HG03064 (cell line): ENCODE data around the gene NTNG1.

Experiments used
- ATAC-seq: cut with Tn5 transposase; IDR thresholded peaks from one replicate; pipeline ENCODE4 v1.9.1; 2021; ENCODE audit warnings: low read depth; ENCODE audit not compliant: unreplicated experiment

The NTNG1 gene

DNA sequence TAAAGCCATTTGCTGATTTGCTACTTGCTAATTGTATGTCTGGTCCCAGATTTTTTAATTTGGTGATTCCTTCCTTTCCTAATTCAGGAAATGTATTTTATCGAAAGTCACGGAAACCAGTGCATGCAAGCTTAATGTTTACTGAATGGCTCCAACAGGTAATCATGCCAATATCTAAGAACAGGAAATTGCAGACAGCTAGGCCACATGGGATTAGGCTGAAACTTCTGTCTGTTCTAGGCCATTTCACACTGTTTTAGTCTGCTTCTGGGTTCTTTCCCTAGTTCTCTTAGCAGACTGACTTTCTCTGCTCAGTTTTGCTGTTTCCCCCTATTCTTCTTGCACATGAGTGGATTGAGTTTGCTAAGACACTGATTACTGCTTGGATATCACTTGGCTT is 111.4 kb downstream of the NTNG1 start:
- ATAC-seq = no peak

DNA sequence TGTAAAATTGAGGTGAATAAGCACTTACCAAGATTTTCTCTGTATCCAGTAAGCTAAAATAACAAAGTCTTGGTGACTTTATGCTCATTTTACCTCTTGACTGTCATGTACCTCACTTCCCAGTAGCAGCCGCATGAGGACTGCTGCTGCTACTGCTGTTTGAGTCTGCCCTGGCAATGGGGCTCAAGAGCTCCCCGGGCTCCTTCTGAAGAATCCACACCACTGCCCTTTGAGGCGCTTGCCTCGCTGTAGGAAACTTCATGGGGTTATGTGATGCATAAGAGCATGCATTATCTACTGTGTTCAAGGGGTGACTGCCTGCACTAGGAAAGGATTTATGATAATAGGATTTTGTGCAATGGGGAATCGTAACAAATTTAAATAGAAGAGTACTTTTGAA is 113.5 kb downstream of the NTNG1 start:
- ATAC-seq = no peak

DNA sequence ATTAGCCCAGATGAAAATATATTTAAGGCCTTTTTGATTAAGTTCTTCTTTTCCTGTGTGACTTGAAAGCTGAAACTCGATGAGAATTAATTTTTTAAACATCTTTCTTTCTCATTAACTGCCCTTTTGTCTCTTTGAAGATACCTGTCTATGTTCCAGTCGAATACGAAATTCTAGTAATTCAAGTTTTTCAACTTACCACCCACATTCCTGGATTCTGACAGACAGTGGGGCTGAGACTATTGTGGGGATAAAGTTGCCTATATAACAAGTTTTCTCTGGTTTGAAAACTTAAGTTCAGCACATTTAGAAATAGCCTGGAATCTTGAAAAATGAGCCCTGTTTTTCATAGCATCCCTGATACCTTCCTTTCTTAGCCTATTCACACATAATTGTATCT is 114.6 kb downstream of the NTNG1 start:
- no peak for ATAC-seq

DNA sequence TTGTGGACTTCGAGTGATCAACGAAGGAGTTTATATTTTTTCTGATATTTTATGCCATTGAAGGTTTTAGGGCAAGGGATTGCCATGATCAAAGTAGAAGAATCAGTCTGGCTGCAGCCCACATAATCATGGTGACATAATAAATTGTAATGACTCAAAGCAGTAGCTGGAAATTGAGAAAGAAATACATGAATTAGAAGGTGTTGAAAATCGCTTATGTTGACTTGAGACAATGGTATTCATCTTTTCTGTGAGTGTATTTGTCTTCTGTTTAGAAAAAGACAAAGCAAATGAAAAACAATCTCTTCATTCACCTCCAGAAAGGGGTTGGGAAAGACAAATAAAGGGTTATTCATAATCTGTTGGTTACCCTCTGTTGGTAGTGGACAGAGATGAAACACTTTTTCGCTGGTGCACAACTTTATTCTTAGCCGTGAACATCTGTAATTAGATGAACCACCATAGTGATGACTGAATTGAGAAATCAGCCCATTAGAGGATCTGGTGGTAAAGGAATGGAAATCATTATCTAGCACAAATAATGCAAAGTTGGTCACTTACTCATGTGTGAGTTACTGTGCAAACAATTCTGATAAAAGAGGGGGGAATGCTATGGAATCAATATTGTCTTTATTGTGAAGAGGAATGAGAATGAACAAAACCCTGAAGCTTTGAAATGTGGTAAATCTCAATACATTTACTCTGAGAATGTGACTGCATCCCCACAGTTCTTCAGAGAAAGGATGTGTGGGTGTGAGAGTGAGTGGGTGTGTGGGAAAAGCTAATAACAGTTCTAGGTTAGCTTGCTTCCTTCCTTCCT is 121.8 kb downstream of the NTNG1 start:
- no peak for ATAC-seq

DNA sequence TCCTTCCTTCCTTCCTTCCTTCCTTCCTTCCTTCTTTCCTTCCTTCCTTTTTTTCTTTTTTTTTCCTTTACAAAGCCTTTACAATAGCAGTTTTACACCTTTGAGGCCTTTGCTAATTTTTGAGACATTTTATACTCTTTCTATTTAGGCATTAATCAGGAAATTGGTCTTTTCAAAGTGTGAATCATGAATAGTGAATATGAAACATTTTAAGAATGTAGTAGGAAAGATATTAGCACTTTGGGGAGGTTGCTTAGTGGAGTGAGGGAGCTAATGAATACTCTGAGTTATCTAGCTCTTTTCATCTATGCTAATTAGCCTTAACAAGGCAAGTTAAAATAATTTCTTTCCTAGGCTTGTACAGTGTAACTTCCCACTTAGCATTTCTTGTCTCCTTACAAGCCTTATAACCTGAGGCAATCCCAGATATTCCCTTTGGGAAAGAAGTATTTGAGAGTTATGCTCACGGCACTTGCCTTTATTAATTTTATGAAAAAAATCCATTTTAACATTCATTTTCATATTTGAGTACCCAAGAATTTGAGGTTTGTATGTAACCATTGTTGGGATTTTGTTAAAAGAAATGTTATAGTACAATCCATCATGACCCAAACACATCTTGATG is 122.6 kb downstream of the NTNG1 start:
- no peak for ATAC-seq

DNA sequence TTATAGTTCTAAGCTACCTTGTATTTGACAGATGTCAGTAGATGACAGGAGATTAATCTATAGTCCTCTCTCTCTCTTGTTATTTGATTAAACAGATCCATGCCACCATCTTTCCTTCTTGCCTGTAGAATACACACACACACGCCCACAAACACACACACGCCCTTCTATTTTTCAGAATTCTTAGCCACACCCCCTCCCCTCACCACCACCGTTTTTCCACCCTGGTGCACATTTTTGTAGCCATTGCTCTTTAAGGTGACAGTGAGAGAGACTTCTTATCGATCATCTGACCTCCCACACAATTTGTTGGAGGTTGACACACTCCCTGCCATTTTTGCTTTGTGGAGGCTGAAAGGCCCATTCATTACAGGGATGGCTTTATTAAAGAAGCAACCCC is 123.2 kb downstream of the NTNG1 start:
- ATAC-seq = no peak

DNA sequence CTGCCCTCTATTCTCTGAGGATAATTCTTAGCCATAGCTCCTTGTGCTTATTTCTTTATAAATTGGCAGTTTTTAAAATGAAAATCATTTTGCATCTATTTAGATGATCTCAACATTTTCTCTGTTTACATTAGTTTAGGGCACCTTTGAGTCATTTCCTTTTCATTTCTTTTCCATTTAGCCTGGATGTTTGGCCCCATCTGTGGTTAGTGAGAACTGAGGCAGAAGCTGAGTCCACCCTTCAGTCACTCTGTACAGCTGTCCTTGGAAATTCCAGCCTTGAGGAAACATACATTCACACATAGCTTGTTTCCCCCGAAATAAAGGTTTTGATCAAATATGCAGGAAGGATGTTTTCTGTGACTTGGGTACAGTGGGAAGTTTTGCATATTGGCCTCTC is 123.7 kb downstream of the NTNG1 start:
- ATAC-seq = no peak

DNA sequence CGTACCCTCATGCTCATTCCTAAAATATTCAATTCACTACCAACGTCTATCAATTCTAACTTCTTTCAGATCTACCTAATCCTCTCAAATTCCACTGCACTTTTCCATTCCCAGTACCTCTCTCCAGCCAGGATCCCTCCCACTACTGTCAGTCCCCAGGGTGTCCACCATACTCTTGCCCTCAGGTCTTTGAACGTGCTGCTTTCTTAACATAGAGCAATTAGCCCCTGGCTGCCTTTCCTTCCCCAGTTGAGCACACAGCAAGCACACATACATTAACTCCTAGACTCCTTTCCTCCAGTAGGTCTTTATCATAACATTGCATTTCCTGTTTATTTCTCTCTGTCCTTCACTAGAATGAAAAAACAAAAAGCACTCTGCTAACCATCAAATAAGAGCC is 126.7 kb downstream of the NTNG1 start:
- ATAC-seq = no peak

DNA sequence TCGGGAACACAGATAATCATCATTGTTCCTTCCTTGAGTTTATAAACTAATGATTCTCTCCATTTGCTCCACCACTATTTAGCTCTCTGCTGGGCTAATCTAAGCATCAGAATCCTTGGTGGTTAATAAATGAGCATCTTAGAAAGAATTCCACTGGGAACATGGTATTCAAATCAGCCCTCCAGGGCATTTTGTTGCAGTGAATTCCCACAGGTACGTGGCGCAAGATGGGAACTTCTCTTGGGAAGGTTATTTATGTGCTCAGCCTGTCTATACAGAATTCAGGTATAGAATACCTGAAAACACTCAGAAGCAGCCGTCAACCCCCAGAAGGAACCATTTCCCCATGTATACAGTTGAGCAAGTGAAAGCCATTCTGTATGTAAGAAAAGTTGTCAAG is 131.5 kb downstream of the NTNG1 start:
- no peak for ATAC-seq

DNA sequence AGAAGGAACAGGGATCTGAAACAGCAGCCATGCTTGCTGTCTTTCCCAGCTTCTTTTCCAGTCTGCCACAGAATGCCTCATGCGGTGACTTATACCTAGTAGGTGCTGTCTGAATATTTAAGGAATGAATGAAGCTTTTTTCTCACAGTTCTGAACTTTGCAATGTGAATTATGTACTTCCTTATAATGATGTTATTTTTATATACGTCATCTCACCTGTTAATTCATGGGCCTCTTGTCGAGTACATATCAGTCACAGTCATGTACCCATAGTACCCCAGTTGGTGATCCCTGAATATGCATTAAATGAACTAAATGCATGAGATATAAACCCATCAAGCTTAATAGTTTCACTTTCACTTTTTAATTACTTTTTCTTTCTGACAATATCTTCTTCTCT is 132.7 kb downstream of the NTNG1 start:
- ATAC-seq = no peak

DNA sequence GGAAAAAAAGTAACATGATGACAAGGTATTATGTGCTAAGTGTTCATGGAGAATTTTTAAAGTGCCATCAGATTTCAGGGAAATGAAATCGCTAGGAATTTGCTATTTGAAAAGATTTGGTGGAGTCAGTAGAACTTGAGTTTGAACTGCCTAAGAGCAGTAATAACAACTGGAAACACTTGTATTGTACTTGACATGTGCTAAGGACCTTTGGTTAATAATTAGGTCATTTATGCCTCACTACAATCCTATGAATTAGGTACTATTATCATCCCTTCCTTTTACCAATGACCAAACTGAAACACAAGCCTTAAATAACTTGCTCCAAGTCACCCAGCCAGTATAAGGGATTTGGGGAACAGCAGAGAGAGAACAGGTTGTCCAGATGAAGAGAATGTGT is 133.4 kb downstream of the NTNG1 start:
- no peak for ATAC-seq

DNA sequence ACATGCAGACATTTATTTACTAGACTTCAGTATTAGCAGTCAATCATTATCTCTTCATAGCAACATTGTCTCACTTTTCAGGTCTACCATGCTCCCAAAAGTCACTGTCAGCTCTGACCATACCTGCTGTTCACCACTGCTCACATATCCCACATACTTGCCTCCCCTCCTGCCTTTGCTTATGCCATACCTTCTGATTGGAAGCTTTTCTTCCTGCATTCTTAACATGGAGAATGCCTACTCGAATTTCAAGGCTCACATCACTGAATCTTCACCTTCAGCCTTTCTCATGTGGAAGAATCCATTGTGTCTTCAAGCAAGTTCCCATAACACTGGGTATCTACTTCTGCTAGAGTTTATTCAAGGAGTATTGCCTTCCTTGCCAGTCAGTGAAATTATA is 135.4 kb downstream of the NTNG1 start:
- ATAC-seq = no peak

DNA sequence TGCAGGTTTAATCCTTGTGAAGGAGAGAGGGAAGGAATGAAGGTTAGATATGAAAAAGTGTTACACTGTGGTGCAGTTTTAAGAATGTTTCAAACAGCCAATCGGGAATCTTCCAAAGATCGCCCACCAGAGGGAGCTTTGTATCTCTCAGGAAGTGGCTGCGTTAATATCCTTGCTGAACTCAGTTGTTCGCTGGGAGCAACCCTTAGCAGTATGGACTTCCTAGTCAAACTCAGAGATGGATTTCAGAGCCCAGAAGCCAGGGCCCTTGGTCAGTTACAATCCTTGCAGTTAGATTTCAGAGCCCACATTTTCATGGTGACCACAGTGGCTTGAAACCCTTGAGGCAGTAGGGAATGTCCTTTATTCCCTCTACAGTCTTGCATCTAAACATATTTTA is 136.2 kb downstream of the NTNG1 start:
- no peak for ATAC-seq

DNA sequence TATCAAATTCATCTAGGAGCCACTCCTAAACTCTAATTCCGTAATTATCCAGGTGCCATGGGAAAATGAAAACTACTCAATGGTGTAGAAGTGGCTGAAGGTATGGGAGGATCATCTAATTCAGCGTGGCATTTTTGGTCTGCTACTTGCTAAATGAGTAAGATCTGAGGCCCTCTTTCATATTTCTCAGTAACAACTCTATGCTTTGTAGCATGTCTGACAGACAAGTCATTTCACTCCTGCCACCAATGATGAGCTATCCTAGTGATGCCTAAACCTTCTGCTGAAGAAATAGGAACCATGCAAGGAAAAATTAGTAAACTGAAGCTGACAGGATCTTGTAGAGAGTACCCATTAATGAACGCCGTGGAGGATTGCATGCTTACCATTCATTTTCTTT is 145.3 kb downstream of the NTNG1 start:
- ATAC-seq = no peak

DNA sequence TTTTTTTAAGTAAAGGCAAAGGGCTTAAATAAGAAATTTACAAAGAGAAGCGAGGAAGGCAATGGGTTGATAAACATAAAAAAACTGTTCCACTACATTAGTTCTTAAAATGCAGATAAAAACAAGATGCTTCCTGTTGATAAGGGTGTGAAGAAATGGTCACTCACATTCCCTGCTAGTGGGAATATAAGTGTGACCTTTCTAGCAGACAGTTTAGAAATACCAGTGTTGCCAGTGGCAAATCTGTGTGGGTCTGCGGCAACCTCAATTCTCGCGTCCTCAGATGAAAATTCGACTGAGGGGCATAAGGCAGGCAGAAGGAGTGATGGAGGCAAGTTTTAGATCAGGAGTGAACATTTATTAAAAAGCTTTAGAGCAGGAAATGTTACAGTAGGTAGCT is 151.1 kb downstream of the NTNG1 start:
- no peak for ATAC-seq

DNA sequence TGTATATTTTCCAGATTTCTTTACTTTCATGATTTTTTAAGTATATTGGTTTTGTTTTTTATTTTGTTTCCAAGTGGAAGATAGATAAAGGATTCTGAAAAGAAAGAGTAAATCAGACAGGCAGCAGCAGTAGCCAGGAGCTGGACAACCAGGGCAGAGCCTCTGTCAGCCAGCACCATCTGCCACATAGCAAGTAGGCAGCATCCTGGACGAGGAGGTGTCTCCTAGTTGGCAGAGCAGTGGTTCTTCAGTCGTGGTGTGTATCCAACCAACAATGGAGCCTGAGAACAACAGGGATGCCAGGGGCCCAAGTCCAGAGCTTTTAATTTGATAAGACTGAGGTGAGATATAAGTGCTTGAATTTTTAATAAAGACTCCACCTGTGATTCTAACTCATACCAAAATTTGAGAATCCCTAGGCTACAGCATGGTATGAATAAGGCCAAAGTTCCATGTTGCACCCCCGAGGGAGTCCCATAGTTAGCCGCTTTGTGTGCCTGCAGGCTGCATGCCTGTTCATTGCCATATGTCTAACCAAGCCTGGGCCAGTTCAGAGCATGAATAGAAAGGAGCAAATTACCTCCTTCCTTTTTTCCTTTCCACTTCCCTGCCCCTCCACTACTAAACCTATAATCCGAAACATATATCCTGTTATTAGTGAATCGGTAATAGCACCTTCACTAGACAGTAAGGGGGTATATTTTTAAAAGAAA is 153.2 kb downstream of the NTNG1 start:
- no peak for ATAC-seq

DNA sequence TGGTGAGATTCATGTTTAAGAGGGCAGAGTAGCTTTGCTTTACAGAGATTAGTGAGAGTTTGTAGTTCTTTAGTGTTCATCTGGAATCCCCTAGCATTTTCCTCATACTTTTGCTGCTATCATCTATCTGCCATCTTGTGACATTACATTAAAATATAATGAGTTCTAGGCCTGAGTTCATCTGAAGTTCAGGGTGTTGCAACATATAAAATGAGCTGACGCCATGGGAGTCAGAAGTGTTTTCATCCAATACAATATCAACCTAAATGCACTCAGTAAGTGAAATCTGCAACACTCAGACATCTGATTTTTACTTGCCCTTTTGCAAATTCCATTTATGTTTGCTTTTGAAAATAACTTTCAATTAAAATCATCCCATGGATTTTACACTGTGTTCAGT is 153.8 kb downstream of the NTNG1 start:
- ATAC-seq = no peak

DNA sequence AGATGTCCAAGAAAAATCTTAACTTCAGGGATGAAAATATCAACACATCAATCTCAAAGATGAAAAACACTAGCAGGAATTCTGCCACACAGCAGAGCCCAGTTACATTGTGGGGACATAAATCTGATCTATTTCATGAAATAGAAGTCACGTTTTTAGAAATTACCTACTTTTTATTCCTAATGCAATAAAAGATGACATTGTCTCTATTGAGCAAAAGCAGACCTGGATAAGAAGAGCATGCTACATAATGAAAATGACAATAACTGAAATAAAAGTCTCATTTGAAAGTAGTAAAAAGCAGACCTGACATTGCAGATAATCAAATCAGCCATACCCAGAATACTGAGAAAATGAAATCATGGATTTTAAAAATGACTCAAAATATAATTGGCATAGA is 156.8 kb downstream of the NTNG1 start:
- ATAC-seq = no peak

DNA sequence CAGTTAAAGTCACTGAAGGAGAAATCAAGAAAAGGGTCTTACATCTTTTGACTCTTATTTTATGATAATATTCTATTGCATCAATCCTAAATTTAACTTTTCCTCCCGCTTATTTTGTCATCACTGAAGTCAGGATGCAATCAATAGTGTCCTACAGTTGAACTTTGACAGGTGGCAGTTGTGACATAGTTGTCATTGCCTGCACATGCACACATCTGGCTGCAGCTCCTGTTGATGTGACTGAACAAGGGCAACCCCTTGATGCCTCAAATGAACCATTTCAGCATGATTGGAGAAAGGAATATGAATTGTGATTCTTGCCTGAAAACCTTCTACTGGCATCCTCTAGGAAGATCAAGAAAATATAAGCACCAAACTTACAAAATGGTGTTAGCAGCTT is 157.7 kb downstream of the NTNG1 start:
- no peak for ATAC-seq

DNA sequence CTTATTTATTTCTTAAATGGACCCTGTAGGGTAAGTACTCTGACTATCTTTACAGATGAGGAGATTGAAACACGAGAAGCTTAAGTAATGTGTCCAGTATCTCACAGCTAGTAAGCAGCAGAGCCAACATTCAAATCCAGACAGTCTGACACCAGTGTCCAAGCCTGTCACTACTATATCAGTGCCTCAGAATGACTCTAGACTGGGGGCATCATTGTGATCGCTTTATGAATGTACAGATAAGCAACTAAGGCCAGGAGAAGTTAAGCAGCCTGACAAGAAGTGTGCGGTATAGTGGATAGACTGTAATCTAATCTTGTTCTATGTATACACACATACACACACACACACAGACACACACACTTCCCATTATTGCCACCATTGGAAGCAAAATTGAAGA is 158.7 kb downstream of the NTNG1 start:
- ATAC-seq = no peak

DNA sequence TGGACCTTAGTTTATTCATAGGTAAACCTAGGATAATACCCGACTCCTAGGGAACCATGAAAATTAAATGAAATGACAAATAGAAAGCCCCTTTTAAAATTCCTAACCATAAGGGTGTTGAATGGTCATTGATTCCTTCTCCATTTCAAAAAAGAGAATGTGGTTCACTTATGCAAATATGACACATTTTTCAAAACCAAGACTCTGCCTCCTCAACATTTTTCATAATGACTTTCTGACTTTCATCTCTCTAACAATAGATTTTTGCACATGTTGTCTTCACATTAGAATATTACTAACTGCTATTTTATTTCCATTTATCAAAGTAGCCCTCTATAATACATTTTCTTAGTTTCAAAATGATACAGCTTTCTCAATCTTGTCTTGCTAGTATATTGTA is 169.1 kb downstream of the NTNG1 start:
- no peak for ATAC-seq

DNA sequence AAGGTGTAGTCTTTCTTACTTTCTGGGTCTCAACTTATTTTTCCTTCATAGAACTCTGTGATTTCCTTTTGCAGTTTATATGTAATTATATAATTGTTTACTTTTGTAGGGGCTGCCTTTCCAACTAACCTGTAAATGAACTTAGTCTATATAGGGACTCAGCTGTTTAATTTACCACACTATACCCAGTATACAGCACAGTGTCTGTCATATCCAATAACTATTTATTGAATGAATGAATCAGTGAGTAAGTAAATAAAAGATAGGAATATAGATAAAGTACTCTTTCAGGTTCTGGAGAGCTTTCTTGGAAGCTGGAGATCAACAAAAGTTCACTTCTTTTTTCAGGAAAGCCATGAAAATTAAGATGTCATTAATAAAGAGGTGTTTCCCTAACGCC is 174.8 kb downstream of the NTNG1 start:
- ATAC-seq = no peak
